IPS-NIHi11 (cell line): Measurements from ENCODE around the gene FAM131B.
"Not testable (repeated sequence)": the region's sequence is repeated elsewhere in the genome, so short reads cannot be mapped to it uniquely, and the experiment has no call there.

ENCODE experiments used
- DNase-seq: peaks from one replicate; pipeline ENCODE4 v3.0.0; 2012; ENCODE audit warnings: mixed read lengths, low spot score

The FAM131B gene

DNA sequence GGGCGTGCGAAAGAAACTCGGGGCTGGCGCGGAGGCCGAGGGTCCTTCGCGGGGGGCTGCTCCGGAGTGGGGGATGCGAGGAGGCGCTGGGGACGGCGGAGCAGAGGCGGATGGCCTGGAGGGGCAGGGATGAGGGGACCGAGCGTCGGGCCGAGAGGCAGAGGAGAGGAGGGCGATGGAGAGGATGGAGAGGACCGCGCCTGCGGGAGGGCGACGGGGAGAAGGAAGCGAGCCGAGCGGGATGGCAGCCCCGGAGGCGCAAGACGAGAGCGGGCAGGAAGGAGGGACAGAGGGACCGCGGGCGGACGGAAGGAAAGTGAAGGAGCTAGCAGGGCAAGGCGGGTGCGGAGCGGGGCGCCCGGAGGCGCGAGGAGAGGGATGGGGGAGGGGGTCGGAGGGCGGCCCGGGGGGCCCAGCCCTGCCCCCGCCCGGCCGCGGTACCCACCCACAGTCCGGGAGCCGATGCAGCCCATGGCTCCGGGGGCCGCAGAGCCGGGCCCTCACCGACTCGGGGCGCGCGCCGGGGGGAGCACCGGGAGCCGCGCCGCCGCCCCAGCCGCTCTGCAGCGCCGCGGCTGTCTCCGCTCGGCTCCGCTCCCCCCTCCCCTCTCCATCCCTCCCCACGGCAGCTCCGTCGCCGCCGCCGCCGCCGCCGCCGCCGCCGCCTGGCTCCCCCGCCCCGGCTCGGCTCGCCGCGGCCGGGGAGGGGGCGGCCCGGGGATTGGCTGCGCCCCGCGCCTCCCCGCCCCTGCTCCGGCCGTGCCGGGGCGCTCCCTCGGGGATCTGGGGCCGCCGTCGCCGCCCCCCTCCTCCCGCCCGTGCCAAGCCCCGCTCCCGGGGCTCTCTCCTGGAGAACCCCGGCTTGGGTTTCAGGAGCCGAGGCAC lies at the start of gene FAM131B:
FAM131B (minus strand) TSS at position 583 of the 885 bp plus-strand sequence; CDS start at position 473, 110 bp downstream.
- peak; percentile 91 for DNase-seq

GRCh38 chr7:143411976-143412708 lies 49.6 kb upstream of the FAM131B start:
- no peak for DNase-seq

GRCh38 chr7:143410521-143411004 lies 48.0 kb upstream of the FAM131B start:
- no peak for DNase-seq

DNA sequence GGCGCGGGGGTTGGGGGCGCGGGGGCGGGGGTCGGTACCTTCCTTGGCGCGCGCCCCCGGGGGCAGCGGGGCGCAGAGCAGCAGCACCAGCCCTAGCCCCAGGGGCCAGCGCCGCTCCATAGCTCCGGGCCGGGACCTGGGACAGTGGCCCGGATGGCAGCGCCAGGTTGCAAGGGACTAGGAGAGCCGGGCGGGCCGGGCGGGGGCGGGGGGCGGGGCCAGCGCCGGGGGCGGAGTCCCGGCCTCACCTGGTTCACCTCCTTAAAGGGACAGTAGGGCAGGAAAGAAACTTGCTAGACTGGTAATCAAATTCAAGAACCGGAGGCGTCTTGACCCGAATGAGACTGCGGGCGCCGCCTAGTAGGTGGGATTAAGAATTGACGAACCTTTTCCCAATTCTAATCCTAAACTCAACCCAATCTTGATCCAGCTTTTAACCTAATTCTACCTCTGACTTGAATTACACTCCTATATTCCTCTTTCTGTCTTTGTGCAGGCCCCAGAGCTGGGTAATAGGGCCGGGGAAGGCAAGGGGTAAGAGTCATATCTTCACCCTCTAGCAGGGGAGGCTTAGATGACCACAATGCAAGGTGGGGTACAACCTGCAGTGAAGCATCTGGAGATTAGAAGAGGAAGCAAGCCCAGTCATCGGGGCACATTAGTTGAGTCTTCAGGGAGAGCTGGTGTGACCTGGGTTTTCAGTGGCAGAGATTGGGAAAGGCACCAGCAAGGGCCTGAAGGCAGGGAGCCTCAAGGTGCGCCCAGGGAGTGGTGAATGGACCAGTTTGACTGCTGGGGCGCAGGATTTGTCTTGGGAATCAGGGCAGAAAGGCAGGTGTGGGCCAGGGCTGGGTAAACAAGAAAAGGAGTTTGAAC lies 46.4 kb upstream of the FAM131B start, which contains the start of gene EPHA1:
EPHA1 (minus strand) TSS at position 171 of the 876 bp plus-strand sequence; CDS start at position 120, 51 bp downstream.
- DNase-seq = peak; percentile 95

GRCh38 chr7:143408252-143408685 lies 45.8 kb upstream of the FAM131B start:
- no peak for DNase-seq

- DNase-seq = no peak
Observed at GRCh38 chr7:143407287-143408251, 45.1 kb upstream of the FAM131B start.

- DNase-seq = peak; percentile 68
Observed at GRCh38 chr7:143406002-143406357, 43.5 kb upstream of the FAM131B start.

GRCh38 chr7:143405173-143406001 lies 42.9 kb upstream of the FAM131B start:
- no peak for DNase-seq

DNA sequence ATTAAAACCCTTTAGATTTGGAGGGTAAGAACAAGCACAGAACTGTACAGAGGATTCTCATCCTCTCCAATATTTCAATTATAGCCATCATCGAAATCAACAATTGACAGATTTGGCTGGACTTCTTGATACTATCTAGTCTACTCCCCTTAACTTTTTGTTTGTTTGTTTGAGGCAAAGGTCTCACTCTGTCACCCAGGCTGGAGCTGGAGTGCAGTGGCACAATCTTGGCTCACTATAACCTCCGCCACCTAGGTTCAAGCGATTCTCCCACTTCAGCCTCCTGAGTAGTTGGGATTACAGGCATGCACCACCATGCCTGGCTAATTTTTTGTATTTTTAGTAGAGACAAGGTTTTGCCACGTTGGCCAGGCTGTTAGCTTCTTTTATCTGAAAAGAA lies 39.7 kb upstream of the FAM131B start:
- not testable (repeated sequence) for DNase-seq

DNA sequence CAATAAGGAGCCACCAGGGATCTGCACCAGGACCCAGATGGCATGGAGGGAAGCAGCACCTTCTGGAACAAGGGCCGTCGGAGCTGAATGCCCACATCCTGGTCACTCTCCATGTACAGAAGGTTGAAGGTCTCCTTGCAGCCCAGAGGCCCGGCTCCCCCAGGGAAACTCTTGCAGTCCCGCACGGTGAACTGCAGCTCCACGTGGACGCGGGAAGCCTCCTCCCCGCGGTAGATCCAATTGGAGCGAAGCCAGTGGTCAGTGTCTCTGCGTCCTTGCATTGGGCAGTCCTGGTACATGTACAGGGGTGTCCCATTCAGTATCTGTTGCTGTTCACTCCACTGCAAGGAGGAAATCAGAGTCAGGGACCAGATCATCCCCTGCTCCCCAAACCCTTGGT lies 38.8 kb upstream of the FAM131B start:
- DNase-seq = no peak

- DNase-seq = no peak
Observed at GRCh38 chr7:143399642-143400041, 37.1 kb upstream of the FAM131B start.

DNA sequence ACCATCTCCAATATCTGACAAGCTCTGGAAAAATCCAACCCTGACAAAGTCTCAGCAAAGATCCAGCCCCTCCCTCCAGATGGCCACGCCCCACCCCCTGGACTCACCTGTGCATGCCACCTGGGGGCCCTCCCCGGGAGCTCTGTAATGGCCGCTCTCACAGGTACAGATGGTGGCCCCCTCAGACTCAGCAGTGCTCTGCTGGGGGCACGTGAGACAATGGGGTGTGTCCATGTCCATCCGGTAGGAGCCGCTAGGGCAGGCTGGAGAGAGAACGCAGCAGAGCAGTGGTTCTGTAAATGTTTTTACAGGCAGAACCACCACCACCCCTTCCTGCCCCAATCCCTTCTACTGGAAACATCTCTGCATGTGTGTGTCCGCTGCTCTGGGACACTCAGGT lies 36.6 kb upstream of the FAM131B start:
- no peak for DNase-seq

DNA sequence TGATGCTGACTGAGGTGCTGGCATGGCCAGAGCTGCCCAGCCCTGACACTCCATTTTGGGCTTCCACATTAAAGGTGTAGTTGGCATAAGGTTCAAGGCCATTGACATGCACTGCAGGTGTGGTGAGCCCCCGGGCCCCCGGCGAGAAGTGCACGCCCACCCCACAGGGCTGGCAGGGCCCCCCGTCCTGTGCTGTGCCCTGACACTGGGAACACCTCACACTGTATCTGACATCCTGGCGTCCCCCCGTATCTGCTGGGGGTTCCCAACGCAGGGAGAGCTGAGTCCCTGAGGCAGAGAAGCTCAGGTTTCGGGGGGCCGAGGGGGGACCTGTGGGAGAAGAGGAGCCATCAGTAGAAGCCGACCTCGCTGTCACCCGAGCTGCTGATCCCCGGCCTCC lies 36.1 kb upstream of the FAM131B start:
- DNase-seq = no peak

- no peak for DNase-seq
Observed at GRCh38 chr7:143397710-143398530, 35.4 kb upstream of the FAM131B start.

DNA sequence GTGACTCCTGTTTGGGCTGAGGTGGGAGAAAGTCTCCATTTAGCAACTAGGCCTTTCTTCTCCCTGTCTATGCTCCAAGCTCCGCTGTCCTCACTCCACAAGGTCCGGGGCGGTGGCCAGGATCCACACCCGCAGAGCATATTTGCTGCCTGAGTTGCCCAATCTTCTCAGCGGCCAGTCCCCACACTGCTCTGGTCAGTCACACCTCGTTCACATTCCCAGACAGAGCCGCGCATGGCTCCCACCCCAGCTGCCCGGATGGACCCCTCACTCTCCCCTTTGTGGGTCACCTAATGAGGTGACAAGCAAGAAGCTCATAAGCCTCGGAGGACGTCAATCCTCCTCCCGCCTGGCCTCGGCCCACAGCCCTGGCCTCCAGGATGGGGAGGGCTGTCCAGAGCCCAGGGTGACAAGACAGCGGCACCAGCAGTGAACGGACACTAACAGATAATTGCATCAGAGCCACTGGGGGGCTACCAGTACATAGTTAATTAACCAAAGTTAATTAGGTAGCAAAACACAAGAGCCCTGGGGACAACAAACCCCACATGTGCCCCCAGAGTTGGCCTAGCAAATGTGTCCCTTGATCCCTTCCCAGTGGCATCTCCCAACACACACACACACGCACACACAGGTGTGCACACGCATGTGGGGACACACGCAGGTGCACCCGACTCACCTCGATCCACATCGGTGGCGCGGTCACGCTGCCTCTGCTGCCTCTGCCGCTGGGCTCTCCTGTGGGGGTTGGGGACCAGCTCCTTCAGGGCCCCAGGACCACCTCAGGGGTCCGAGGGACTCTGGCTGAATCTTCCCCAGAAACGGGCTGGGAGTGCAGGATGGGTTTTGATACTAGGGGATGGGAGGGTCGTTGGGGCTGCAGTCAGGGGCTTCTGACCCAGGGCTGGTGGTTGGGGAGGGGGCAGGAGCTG lies 34.4 kb upstream of the FAM131B start:
- no peak for DNase-seq

GRCh38 chr7:143396182-143396581 lies 33.7 kb upstream of the FAM131B start:
- DNase-seq = no peak
